ENCODE measurements around the gene FAHD1.

GRCh38 chr16:1810106-1810505, 16.9 kb upstream of the FAHD1 start:
- TF ChIP-seq POLR2A (IDR thresholded peaks at IDR 0.05), result no peak
- no peak for TF ChIP-seq CTCF (IDR thresholded peaks at IDR 0.05)
- no peak for TF ChIP-seq POLR2AphosphoS5 (IDR thresholded peaks at IDR 0.05)
- TF ChIP-seq EP300 (IDR thresholded peaks at IDR 0.05), result no peak
